ENCODE results near the gene DHRS4L2.
"Not testable (repeated sequence)": the region's sequence is repeated elsewhere in the genome, so short reads cannot be mapped to it uniquely, and the experiment has no call there.

DHRS4L2 gene

GRCh38 chr14:23942587-23942986 is 46.1 kb upstream of the DHRS4L2 start:
- Histone ChIP-seq H3K4me2 (ENCODE audit: low read depth, low read length, poor library complexity, severe bottlenecking) (no peak overlapping the region), H3K9me3 (ENCODE audit: insufficient read depth, low read length) (no peaks in the 10 kb centered on the region), H2AFZ (ENCODE audit: low read depth, low read length, severe bottlenecking) (no peak overlapping the region), H4K20me1 (ENCODE audit: low read depth, low read length) (no peaks in the 10 kb centered on the region), H3K4me3 (ENCODE audit: insufficient read depth, low read length, poor library complexity, severe bottlenecking) (no peak overlapping the region), H3K27ac (ENCODE audit: low read depth, low read length) (no peak overlapping the region), H3K79me2 (ENCODE audit: insufficient read depth, low read length) (no peaks in the 10 kb centered on the region), H3K9ac (ENCODE audit: low read length) (no peak overlapping the region), H3F3A (ENCODE audit: insufficient read depth) (no peaks in the 10 kb centered on the region), H3K36me3 (ENCODE audit: low read length) (no peaks in the 10 kb centered on the region), H3K27me3 (ENCODE audit: low read length) (no peaks in the 10 kb centered on the region), H3K9me2 (replicated peaks; ENCODE audit: insufficient read depth, low read length) (no peaks in the 10 kb centered on the region)
- TF ChIP-seq CTCF (IDR thresholded peaks at IDR 0.05; ENCODE audit: insufficient read depth, low read length, poor library complexity, severe bottlenecking) = no peak
- TF ChIP-seq EZH2phosphoT487 (conservative IDR thresholded peaks at IDR 0.05; ENCODE audit: low read length) = no peak

GRCh38 chr14:23949069-23949468 is 39.7 kb upstream of the DHRS4L2 start:
- not testable (repeated sequence) for H3K4me2 ChIP-seq (ENCODE audit: low read depth, low read length, poor library complexity, severe bottlenecking); H3F3A ChIP-seq (ENCODE audit: insufficient read depth); H3K4me3 ChIP-seq (ENCODE audit: insufficient read depth, low read length, poor library complexity, severe bottlenecking); H3K27ac ChIP-seq (ENCODE audit: low read depth, low read length); H3K9me2 ChIP-seq (replicated peaks; ENCODE audit: insufficient read depth, low read length); H3K9me3 ChIP-seq (ENCODE audit: insufficient read depth, low read length); H3K36me3 ChIP-seq (ENCODE audit: low read length); H3K27me3 ChIP-seq (ENCODE audit: low read length); H2AFZ ChIP-seq (ENCODE audit: low read depth, low read length, severe bottlenecking); H4K20me1 ChIP-seq (ENCODE audit: low read depth, low read length); H3K9ac ChIP-seq (ENCODE audit: low read length); H3K79me2 ChIP-seq (ENCODE audit: insufficient read depth, low read length)

- no peak for TF ChIP-seq CTCF (IDR thresholded peaks at IDR 0.05; ENCODE audit: insufficient read depth, low read length, poor library complexity, severe bottlenecking)
- TF ChIP-seq EZH2phosphoT487 (conservative IDR thresholded peaks at IDR 0.05; ENCODE audit: low read length) = no peak
- no peaks in the 10 kb centered on the region for H4K20me1 ChIP-seq (ENCODE audit: low read depth, low read length)
Observed at GRCh38 chr14:23950411-23951135, 38.2 kb upstream of the DHRS4L2 start.

GRCh38 chr14:23951136-23951466 is 37.6 kb upstream of the DHRS4L2 start:
- not testable (repeated sequence) for H4K20me1 ChIP-seq (ENCODE audit: low read depth, low read length); H2AFZ ChIP-seq (ENCODE audit: low read depth, low read length, severe bottlenecking); H3K79me2 ChIP-seq (ENCODE audit: insufficient read depth, low read length); H3K9ac ChIP-seq (ENCODE audit: low read length); H3K27ac ChIP-seq (ENCODE audit: low read depth, low read length); H3K36me3 ChIP-seq (ENCODE audit: low read length); H3K4me2 ChIP-seq (ENCODE audit: low read depth, low read length, poor library complexity, severe bottlenecking); H3K9me3 ChIP-seq (ENCODE audit: insufficient read depth, low read length); H3K9me2 ChIP-seq (replicated peaks; ENCODE audit: insufficient read depth, low read length); H3K27me3 ChIP-seq (ENCODE audit: low read length); H3K4me3 ChIP-seq (ENCODE audit: insufficient read depth, low read length, poor library complexity, severe bottlenecking); H3F3A ChIP-seq (ENCODE audit: insufficient read depth)

More at GRCh38 chr14:23950411-23951135, 38.2 kb upstream of the DHRS4L2 start:
- H2AFZ ChIP-seq (ENCODE audit: low read depth, low read length, severe bottlenecking) = no peak overlapping the region
- H3K9ac ChIP-seq (ENCODE audit: low read length) = no peak overlapping the region
- H3K4me3 ChIP-seq (ENCODE audit: insufficient read depth, low read length, poor library complexity, severe bottlenecking) = no peak overlapping the region
- no peak overlapping the region for H3K27ac ChIP-seq (ENCODE audit: low read depth, low read length)
- H3K4me2 ChIP-seq (ENCODE audit: low read depth, low read length, poor library complexity, severe bottlenecking) = no peak overlapping the region
- no peaks in the 10 kb centered on the region for H3K27me3 ChIP-seq (ENCODE audit: low read length)
- H3K9me3 ChIP-seq (ENCODE audit: insufficient read depth, low read length) = no peaks in the 10 kb centered on the region
- H3F3A ChIP-seq (ENCODE audit: insufficient read depth) = no peaks in the 10 kb centered on the region
- H3K79me2 ChIP-seq (ENCODE audit: insufficient read depth, low read length) = no peaks in the 10 kb centered on the region
- H3K9me2 ChIP-seq (replicated peaks; ENCODE audit: insufficient read depth, low read length) = no peaks in the 10 kb centered on the region
- no peaks in the 10 kb centered on the region for H3K36me3 ChIP-seq (ENCODE audit: low read length)

All from SU-DHL-6 (cell line).